Esophagus mucosa (tissue), 1 donor: ENCODE data around the gene MGP. TPM values are rescaled to one million over a fixed set of nuclear protein-coding genes. Genes with fewer than 3 reads are reported as not detected.

Experiments used
- ATAC-seq: fragments of 200-7000 bp; cut with Tn5 transposase; one replicate; pipeline ENCODE4 v1.9.1; 2020
- total RNA-seq: library from RNA; stranded (reverse); gene quantifications from one replicate; pipeline ENCODE4 v1.2.4, GENCODE V29; 2023
- donor health status: DM: yes; HTN: yes; CAD: no.

MGP gene
- total RNA-seq, 1 donor from 2014 or later = 16.7 TPM

DNA sequence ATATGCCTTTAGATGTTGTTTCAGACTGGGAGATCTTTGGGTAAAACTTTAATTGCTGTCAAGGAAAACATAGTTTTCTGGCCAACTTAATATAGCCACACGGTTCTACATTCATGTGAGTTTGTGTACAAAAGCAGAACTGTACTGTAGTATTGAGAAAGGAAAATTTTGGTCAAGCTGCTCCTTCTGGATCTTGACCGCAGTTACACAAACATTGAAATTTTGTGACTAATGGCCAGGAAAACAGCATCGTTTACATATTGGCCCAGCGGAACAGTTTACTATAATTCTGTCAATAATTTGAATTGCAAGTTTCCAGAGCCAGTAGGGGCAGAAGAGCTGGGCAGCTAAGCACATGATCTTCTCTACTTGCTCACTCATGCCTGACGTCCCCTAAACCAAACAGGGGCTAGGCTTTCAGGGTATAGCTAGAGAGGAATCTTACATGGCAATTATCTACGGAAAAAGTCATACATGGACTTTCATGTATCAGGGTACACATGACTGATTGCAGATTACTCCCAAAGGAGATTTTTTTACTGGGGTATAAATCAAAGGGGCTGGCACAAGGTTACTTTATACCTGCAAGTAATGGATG is 31.0 kb downstream of the MGP start:
- no peak for ATAC-seq

DNA sequence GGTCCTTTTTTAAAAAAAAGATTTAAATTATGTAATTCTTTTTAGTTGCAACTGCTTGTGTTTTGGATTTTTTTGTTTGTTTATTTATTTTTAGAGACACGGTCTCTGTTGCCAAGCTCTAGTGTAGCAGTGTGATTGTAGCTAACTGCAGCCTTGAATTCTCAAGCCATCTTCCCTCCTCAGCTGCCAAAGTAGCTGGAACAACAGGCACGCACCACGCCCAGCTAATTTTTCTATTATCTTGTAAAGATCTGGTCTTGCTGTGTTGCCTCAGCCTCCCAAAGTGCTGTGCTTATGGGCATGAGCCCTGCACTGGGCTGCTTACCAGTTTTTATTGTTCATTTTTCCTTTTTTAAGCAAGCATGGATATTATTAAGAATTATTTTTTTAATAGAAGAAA is 31.7 kb downstream of the MGP start:
- no peak for ATAC-seq

DNA sequence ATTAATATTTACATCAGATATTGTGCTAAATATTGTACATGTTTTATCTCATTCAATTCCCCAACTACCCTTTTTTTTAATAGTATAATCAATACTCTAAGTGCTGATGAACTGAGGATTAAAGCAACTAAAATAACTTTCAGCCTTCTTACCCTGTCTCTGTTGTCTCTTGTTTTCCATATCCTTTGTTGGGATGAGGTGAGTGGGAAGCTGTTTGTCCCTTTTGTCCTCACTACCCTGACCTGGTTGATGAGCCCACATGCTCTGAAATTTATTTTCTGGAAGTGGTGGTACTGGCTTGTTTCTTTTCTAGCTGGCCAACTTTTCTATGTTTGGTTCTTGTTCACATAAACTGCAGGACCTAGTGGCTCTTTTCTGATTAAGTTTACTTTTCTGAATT is 32.8 kb downstream of the MGP start:
- ATAC-seq = no peak

DNA sequence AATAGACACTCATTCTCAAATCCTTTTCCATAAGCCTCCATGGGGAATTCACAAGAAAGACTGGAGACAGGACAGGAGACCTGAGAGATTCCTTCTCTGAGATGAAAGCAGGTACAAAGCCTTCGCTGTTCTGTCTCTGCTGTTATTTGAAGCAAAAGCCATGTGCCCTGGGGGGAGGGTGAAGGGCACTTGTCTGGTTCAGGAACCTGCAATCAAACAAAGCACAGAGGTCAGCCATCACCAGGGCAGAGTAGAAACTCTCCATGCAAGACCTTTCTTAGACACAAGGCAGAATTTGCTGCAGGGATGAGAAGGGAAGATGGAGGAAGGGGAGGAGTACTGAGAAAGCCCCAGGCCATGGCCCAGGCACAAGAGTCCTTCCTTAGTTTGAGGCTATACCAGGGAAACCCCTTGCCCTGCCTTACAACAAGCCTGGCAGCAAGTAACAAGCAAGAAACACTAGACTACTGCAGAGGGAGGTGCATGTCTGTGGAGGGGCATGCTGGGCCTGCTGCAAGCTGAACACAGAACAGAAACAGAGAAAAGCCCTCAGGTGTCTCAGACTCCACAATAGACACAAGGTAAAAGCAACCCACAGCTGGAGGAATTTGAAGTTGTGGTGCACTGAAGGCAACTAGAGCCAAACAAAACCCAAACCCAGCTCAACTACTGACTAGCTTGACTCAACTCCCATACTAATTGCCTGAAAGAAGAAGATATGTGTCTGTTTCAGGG is 34.6 kb downstream of the MGP start:
- no peak for ATAC-seq

DNA sequence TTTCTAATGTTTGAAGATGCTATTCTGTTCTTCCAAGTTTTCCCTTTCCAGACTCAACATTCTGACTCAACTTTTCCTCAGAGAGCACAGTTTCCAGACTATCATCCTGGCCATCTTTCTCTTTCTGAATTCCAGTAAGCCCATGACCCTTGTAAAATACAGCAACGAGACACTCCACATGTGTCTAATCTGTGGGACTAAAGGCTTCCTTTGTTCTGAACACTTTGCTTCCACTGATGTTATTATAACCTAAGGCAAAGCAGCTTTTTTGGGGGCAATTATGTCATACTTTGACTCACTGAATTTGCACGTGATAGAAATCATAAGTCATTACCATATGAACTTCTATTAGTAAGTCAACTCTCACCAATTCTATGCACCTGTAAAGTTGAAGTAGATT is 36.0 kb downstream of the MGP start:
- ATAC-seq = no peak

DNA sequence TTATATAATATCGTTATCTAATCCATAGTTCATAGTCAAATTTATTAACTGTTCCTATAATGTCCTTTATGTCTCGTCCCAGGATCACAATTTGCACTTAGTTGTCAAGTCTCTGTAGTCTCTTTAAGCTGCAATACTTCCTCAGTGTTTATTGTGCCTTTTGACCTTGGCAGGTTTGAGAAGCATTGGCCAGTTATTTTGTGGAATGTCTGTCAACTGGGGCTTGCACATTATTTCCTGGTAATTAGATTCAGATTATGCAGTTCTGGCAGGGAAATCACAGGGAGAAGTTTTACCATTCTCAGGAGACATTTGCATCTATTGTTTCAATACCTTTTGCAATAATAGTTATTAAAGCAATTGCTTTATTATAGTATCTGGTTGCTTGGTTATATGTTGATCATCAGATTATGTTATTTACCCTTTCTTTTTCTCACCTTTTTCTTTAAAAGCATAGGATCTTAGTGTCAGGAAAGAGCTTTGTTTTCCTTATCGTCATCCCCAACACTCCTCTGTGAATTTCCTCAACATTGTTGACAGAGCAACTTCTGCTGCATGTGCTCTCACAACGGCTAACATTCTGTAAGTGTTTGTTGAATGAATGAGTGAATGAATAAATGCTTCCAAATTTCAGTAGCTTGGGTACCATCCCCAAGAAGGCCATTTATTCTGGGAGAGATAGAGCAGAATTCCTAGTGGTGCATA is 38.6 kb downstream of the MGP start:
- no peak for ATAC-seq

DNA sequence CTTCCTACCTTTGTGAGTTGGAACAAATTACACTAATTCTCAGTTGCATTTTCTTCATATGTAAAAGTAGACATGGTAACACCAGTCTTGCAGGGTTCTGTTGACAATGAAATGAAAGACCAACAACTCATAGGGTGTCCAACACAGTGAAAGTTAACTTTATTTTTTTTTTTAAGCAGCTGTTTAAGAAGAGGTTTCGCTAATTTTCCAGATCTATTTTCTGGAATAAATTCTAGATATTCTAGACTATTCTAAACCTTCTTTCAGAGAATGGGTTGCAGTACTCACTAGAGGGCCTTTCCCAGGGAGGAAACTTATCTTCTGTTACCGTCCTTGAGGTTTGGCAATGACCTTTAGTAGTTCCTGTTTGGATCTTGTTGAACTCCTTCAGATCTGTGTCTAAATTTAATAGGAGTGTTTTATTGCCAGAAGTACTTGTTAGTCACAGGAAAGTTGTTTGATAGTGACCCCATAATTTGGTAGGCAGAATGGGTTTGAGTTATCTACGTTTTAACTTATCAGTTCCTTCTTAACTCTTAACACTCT is 39.5 kb downstream of the MGP start:
- ATAC-seq = no peak

DNA sequence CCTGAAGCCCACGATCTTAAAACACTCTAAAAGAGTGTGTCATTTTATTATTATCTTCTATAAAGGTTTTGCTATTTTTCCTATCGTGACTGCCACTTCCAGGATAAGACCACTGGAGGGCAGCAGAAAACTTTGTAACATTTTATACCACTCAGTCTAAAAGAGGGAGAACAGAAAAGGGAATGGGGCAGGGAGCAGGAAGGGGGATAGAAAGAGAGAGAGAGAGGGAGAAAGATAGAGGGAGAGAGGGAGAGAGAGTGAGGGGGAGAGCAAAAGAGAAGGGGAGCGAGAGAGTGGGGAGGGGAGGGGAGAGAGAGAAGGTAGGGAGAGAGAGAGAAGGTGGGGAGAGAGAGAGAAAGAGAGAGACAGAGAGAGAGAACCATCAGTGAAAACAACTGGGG is 40.3 kb downstream of the MGP start:
- ATAC-seq = peak; percentile 71

DNA sequence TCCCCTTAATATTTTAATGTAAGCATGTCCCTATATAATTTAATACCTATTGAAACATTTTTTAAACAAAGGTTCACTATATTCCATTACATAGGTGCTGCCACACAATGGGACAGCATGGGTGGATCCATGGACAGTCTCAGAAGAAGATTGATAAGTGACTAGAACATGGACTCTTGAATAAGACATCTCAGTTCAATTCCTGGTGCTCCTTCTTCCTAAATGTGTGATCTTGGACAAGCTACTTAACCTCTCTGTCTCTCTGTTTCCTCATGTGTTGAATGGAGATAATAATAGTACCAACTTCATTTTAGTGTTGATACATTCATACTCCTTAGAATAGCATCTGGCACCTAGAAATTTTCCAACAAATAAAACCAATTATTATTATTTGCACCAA is 41.3 kb downstream of the MGP start:
- ATAC-seq = no peak

DNA sequence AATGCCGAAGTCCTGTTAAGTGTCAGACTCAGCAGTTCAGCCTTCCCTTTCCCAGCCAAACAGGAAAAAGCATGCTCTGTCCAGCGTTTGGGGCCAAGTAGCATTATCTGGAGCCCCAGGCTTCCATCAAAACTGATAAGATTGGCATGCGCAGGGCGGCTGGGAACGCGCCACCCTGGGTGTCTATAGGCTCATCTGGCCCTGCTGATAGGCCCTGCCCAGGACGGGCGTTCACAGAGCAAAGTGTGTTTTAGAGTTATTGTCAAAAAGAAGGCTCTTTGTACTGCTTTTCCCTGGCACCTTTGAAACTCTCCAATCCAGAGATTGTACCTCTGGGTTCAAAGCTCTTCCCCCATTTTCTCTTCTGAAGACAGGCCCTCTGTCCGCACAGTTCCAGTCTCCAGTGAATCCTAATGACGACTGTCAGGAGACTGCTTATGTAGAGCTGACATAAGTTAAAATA is 42.2 kb downstream of the MGP start, which contains the start of gene ART4:
Gene ART4 (minus strand): TSS at position 102 of the 463 bp plus-strand sequence. CDS start 413 bp downstream, outside the sequence.
- ATAC-seq = no peak

DNA sequence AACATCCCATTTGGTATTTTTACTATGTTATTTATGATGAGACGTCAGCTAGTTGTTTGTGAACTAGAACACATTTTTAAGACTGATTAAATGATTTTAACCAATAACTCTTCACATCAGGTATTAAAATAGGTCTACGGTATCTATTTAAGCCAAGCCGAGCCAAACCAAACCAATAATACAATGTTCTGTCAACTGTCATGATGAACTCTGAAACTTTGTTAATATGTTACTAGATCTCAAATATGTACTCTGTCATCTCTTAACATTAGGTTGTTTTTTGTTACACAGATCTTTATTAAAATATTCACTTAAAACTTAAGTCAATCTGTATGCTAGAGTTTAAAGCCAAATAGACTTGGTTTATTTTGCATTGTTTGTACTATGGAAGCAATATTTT is 43.3 kb downstream of the MGP start:
- no peak for ATAC-seq

DNA sequence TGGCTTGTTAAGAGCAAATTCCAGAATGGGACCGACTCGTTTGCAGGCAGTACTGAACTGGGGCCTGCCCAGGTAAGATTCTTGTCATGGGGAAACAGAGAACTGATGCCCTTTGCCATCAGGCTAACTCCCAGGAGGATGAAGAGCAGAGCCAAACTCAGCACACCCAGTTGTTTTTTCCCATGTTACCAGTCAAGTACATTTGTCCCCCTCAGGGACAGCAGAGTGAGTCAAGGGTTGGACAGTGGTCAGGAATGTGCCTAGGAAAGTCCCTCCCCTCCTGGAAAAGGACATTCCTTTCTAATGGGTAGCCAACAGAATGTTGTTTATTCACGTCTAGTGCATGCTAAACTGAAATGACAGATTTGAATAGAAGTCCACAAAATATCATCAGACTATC is 43.9 kb downstream of the MGP start:
- no peak for ATAC-seq

DNA sequence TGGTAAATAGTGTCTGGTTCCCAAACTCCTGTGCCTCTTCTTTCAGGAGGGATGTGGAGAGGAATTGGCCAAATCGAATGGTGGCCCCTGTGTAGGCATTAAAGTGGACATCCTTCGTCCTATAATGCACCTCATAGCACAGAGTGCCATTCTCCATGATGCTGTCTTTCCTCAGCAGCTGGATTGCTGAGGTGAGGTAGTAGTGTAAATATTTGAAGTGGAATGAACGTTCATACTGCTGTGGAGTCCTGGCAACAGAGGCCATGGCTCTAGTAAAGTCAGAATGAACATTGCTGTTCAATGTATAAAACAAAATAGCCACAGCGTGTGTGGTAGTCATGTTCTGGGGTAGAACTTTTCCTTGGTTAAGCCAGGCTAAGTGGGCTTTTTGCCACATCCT is 45.0 kb downstream of the MGP start:
- ATAC-seq = no peak

DNA sequence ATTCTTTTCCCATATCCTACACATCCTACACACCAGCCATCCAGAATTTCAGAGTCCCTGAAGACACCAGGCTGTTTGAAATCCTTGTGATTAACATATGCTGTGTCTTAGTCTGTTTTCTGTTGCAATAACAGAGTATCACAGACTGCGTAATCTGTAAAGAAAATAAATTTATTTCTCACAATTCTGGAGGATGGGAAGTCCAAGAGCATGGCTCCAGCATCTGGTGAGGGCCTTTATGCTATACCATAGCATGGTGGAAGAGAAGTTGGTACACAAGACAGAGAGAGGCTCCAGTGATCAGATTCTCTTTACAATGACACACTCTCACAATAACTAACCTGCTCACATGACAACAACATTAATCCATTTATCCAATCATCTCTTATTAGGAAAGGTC is 46.4 kb downstream of the MGP start:
- ATAC-seq = no peak

DNA sequence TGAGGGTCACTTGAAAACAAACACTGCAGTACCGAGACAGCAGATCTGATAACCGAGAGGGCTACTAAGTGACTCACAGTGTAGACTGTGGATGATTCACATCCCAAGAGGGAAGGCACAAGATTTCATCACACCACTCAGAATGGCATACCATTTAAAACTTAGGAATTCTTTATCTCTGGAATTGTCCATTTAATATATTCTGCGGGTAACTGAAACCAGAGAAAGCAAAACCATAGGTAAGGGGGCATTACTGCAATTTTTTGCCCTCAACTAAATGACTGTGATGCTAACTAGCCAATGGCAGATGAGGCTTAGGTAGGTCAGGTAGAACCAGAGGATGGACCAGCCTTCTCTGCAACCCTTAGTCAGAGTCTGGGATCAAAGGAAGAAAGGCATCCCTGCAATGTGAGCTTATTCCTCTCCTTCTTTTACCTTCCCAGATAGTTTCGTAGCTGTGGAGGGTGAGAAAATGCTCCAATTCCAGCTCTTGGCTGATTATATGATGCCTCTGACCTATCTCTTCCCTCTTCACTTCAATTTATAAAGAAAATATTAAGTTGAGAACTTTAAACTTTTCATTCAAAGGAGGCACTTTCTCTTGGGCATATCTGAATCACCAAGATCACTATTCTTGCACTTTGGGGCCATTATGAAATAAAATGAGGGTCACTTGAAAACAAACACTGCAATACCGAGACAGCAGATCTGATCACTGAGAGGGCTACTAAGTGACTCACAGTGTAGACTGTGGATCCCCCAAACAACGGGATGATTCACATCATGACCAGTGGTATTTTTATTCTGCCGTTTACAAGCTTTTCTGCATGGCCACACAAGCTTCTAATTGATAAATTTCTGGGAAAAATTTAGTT is 49.1 kb downstream of the MGP start:
- ATAC-seq = peak; percentile 73

DNA sequence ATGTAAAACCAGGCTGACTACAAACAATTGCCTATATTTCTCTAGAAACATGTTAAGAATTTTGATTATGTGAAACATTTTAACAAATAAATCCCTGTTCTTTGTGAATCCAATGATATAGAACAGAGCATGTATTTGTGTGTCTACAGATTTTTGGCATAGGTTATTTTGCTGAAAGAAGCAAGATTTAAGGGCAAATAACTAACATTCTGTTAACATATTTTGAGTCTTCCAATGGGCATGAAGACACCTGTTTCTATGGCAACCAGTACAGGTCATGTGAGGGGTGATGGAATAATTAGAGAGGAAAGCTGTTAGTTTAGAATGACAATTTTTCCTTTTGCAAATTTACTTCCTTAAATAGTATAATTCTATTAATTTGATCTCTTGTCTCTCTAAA is 51.1 kb downstream of the MGP start:
- ATAC-seq = no peak

DNA sequence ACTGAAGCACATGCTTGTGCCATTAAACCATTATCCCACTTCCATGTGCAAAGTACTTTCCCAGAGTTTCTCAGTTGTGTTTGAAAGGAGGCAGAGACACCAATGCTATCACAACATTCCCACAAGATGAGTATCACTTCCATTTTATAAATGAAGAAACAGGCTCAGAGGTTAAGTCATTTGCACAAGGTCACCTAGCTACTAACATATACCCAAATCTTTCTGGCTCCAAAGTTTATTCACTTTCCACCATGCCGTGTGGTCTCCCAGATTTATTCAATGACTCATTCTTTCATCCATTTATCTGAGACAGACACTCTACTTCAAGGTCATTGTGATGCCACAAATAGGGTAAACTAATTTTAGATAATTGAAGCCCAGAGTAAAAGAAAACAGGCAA is 51.7 kb downstream of the MGP start:
- no peak for ATAC-seq

DNA sequence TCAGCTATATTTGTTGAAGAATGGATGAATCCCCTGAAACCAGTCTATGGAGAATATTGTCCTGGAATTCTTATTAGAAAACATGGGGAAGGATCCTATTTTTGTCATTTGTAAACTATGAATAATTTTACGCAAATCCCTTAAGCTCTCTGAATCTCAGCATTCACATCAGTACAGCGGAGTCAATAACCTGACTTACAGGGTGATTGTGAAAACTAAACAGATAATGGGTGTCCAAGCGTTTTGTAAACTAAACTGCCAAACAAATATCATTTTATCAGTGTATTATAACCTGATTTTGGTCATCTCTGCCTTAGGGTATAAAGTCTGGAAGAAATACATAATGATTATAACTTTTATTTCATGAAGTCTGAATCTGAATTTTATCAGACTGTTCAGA is 52.3 kb downstream of the MGP start:
- no peak for ATAC-seq
